GM12892 (cell line): Measurements from ENCODE around the gene LIN37.
"Not testable (repeated sequence)": the region's sequence is repeated elsewhere in the genome, so short reads cannot be mapped to it uniquely, and the experiment has no call there.

Experiments
- DNase-seq: peaks from one replicate; pipeline ENCODE4 v3.0.0; 2011; ENCODE audit not compliant: insufficient read length
- FAIRE-seq: peaks from 2 replicates; lab custom pipeline; 2011; peaks lifted over from hg19 to GRCh38; lab: Jason Lieb, UNC
- POLR2A ChIP-seq: IDR thresholded peaks from 2 replicates; pipeline ENCODE4 v1.6.1; 2011; ENCODE audit warnings: low read depth, low read length, control low read depth
- POLR2AphosphoS5 ChIP-seq: IDR thresholded peaks from 2 replicates; pipeline ENCODE4 v1.6.1; 2011; ENCODE audit warnings: low read depth, low read length, control low read depth
- TAF1 ChIP-seq: IDR thresholded peaks from 2 replicates; pipeline ENCODE4 v1.6.1; 2011; ENCODE audit warnings: low read depth, mild to moderate bottlenecking, control low read depth, low read length, borderline replicate concordance

LIN37 gene

DNA sequence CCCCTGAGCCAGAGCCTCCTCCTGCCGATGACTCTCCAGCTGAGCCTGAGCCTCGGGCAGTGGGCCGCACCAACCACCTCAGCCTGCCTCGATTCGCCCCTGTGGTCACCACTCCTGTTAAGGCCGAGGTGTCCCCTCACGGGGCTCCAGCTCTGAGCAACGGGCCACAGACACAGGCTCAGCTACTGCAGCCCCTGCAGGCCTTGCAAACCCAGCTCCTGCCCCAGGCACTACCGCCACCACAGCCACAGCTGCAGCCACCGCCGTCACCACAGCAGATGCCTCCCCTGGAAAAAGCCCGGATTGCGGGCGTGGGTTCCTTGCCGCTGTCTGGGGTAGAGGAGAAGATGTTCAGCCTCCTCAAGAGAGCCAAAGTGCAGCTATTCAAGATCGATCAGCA is 27.0 kb upstream of the LIN37 start:
- TF ChIP-seq POLR2A (0 out of 2 replicates have a peak, but pooled peaks have one; percentile 31), TAF1 (no peak)
- no peak for DNase-seq
- FAIRE-seq = no peak

DNA sequence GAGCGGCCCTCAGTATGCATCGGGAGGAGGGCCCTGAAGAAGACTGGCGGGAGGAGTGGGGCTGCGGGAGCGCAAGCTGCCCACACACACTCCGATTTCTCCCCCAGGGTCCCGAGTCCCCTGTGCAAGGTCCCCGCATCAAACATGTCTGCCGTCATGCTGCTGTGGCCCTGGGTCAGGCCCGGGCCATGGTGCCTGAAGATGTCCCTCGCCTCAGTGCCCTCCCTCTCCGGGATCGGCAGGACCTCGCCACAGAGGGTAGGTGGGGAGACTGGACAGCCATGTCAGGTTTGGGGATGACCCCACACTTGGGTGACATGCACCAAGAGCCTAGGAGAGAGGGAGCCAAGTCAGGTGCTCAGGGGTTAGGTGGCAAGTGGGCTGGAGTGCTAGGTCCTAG is 25.9 kb upstream of the LIN37 start:
- no peak for FAIRE-seq

DNA sequence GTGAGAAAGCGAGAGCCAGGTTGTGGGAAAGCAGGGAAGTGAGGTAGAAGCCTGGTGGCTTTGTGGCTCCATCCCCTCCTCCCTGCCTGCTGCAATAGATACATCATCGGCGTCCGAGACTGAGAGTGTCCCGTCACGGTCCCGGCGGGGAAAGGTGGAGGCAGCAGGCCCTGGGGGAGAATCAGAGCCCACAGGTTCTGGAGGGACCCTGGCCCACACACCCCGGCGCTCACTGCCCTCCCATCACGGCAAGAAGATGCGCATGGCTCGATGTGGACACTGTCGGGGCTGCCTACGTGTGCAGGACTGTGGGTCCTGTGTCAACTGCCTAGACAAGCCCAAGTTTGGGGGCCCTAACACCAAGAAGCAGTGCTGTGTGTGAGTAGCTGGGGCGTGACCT is 25.5 kb upstream of the LIN37 start:
- FAIRE-seq (no peak), DNase-seq (no peak)
- TF ChIP-seq POLR2A (0 out of 2 replicates have a peak, but pooled peaks have one; percentile 22), TAF1 (no peak), POLR2AphosphoS5 (peak; percentile 37)

More for the DNA sequence above, 25.9 kb upstream of the LIN37 start:
- DNase-seq = no peak
- no peak for TF ChIP-seq TAF1
- no peak for TF ChIP-seq POLR2AphosphoS5
- no peak for TF ChIP-seq POLR2A

DNA sequence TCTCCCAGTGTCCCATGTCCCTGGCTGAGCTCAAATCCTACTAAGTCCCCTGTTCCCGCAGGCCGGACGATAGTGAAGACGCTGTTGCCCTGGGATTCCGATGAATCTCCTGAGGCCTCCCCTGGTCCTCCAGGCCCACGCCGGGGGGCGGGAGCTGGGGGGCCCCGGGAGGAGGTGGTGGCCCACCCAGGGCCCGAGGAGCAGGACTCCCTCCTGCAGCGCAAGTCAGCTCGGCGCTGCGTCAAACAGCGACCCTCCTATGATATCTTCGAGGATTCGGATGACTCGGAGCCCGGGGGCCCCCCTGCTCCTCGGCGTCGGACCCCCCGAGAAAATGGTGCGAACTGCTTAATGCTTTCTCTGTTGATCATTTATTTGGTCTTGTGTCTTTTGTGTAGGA is 24.7 kb upstream of the LIN37 start:
- FAIRE-seq (no peak), DNase-seq (no peak)
- TF ChIP-seq POLR2A (no peak), TAF1 (no peak), POLR2AphosphoS5 (no peak)

DNA sequence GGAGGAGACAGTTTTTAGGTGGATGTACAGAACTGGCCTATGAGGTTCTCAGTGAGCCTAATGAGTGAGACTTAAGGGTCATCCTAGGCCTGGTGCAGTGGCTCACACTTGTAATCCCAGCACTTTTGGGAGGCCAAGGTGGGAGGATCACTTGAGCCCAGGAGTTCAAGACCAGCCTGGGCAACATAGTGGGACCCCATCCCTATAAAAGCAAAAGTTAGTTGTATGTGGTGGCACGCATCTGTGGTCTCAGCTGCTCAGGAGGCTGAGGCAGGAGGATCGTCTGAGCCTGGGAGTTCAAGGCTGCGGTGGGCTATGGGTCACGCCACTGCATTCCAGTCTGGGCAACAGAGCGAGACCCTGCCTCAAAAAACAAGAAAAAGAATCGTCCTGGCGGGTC is 24.2 kb upstream of the LIN37 start:
- not testable (repeated sequence) for DNase-seq, FAIRE-seq

DNA sequence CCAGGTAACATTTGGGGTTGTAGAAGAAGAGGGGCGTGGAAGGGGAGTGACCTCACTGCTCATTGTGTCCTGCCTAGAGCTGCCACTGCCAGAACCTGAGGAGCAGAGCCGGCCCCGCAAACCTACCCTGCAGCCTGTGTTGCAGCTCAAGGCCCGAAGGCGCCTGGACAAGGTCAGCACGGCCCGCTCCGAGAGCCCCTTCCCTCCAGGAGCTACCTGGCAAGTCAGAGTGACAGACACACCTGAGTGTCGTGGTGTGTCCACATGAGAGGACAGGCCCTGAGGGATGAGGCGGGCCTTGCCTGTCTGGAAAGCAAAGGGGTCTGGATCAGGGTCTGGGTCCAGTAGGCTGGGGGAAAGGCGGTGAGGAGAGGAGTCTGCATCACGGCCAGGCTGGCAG is 23.8 kb upstream of the LIN37 start:
- TF ChIP-seq TAF1 (no peak), POLR2A (no peak), POLR2AphosphoS5 (no peak)
- DNase-seq (no peak), FAIRE-seq (no peak)

DNA sequence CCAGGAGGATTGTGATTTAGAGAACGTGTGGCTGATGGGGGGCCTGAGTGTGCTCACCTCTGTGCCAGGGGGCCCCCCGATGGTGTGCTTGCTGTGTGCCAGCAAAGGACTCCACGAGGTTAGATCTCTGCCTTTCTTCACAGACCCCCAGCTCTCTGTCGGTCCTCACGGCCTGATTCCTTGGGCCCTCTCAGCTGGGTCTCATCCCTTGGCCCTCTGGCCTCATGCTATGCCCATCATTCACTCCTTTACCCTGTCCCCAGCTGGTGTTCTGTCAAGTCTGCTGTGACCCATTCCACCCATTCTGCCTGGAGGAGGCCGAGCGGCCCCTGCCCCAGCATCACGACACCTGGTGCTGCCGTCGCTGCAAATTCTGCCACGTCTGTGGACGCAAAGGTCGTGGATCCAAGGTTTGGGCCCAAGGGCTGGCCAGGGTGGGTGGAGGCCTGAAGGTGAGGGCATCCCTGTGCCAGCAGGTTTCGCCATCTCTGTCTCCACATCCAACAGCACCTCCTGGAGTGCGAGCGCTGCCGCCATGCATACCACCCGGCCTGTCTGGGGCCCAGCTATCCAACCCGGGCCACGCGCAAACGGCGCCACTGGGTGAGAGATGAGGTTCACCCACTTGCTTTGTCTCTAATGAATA is 23.0 kb upstream of the LIN37 start:
- DNase-seq (no peak), FAIRE-seq (no peak)
- no peak for TF ChIP-seq POLR2A
- no peak for TF ChIP-seq POLR2AphosphoS5
- no peak for TF ChIP-seq TAF1

DNA sequence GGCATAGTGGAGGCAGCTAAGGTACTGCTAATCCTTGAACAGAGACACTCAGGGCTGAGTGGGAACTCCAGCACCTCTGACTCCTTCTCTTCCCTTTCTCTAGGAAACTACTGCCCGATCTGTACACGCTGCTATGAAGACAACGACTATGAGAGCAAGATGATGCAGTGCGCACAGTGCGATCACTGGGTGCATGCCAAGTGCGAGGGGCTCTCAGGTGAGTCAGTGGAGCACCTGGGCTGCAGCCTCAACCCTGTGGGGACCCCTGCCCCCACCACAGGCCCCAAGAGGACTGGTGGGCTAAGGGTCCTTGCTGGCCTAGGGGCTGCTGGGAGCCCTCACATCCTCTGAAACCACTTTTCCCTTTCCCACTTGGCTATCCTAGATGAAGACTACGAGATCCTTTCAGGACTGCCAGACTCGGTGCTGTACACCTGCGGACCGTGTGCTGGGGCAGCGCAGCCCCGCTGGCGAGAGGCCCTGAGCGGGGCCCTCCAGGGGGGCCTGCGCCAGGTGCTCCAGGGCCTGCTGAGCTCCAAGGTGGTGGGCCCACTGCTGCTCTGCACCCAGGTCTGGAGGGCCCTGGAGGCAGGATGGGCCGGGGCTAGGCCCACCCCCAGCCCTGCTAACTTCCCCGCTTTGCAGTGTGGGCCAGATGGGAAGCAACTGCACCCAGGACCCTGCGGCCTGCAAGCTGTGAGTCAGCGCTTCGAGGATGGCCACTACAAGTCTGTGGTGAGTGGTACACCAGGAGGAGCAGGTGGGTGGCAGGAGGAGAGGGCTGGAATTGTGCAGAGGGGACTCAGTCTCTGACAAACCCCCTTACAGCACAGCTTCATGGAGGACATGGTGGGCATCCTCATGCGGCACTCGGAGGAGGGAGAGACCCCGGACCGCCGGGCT is 21.1 kb upstream of the LIN37 start:
- no peak for FAIRE-seq
- TF ChIP-seq POLR2A (no peak), TAF1 (no peak), POLR2AphosphoS5 (no peak)
- no peak for DNase-seq

DNA sequence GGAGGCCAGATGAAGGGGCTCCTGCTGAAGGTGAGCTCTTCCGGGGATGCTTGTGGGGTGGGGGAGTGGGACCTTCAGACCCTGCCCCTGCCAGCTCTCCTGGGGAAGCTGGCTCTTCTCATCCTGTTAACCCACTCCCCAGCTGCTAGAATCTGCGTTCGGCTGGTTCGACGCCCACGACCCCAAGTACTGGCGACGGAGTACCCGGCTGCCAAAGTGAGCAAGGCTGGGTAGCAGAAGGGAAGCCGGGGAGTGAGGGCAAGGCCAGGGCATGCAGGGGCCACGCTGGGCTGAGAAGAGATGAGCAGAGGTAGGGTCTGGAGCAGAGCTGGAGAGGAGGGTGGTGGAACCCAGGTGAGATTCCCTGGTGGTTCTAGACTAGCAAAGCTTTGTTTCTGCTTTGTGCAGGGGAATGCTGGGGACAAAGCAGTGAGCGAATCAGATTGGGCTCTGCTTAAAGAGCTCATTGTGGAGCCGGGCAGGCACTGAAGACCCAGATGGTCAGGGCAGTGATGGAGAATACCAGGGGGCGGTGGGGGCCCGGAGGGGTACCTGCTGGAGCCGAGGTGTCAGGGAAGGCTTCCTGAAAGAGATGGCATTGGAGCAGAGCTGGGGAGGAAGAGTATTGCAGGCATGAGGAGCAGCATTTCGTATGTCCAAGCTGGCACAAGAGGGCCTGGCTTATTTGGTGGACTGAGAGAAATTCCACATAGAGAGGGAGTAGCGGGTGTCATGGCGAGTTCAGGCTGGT is 20.2 kb upstream of the LIN37 start:
- DNase-seq (peak; percentile 9), FAIRE-seq (no peak)
- TF ChIP-seq POLR2AphosphoS5 (0 out of 2 replicates have a peak, but pooled peaks have one; percentile 8), POLR2A (no peak), TAF1 (no peak)

DNA sequence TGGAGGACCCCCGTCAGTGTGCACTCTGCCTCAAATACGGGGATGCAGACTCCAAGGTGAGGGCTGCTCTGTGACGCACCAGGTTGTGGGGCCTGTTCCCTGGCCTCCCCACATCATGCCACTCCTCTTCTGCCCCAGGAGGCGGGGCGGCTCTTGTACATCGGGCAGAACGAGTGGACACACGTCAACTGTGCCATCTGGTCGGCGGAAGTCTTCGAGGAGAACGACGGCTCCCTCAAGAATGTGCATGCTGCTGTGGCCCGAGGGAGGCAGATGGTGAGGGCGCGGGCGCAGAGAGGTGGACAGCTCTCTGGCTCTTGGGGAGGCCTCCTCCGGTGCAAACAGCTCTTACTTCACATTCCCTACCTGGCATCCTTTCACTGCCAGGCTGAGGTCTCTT is 19.4 kb upstream of the LIN37 start:
- FAIRE-seq = no peak
- DNase-seq = no peak
- TF ChIP-seq TAF1 (no peak), POLR2A (no peak), POLR2AphosphoS5 (no peak)

DNA sequence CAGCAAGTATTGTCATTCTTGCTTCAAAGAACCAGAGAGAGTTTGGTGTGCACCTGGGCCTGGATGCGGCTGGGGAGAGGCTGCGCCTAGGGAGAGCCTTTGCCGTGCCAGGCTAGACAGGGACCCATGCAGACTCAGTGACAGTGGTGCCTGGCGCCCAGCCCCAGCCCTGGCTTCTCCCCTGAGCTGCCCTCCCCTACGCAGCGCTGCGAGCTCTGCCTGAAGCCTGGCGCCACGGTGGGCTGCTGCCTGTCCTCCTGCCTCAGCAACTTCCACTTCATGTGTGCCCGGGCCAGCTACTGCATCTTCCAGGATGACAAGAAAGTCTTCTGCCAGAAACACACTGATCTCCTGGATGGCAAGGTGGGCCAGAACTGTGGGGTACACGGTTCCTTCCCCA is 18.6 kb upstream of the LIN37 start:
- no peak for TF ChIP-seq TAF1
- peak; percentile 18; the same call in 1 of the 2 replicates for TF ChIP-seq POLR2A
- no peak for TF ChIP-seq POLR2AphosphoS5
- peak; percentile 20 for DNase-seq
- FAIRE-seq = no peak

DNA sequence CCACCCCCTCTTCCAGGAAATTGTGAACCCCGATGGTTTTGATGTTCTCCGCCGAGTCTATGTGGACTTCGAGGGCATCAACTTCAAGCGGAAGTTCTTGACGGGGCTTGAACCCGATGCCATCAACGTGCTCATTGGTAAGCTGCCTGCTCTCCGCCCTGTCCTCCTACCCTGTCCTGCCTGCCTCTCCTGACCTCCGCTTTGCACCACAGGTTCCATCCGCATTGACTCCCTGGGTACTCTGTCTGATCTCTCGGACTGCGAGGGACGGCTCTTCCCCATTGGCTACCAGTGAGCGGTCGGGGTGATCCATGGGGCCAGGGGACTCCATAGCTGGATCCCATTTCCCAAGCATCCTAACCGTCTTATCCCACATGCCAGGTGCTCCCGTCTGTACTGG is 18.1 kb upstream of the LIN37 start:
- DNase-seq (peak; percentile 6), FAIRE-seq (no peak)
- TF ChIP-seq POLR2A (0 out of 2 replicates have a peak, but pooled peaks have one; percentile 2), TAF1 (no peak)
